ENCODE measurements around the gene CTSC.

DNA sequence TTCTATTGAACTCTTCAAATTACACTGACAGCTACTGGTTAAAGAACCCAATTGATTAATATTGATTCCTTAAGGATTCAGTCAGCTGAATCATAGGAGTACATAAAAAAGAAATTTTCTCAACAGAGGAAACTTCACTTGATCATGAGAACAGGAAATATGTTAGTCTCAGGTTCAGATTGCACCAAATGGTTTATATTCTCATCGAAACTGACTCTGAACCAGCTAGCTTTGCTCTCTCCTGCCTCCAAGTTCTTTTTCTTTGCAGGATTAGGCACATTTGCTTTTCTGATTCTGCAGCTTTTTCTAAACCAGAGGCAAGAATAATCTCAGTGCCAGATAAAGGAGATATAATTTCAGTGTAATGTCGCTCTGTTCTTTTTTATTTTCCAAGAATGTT lies 33.2 kb upstream of the CTSC start:
- TF ChIP-seq KLF1 (tag by site-specific recombination; IDR thresholded peaks at IDR 0.05) (no peak), SALL2 (tag by site-specific recombination; IDR thresholded peaks at IDR 0.05; ENCODE audit: borderline replicate concordance) (no peak)
- TF ChIP-seq, protein P1, sequence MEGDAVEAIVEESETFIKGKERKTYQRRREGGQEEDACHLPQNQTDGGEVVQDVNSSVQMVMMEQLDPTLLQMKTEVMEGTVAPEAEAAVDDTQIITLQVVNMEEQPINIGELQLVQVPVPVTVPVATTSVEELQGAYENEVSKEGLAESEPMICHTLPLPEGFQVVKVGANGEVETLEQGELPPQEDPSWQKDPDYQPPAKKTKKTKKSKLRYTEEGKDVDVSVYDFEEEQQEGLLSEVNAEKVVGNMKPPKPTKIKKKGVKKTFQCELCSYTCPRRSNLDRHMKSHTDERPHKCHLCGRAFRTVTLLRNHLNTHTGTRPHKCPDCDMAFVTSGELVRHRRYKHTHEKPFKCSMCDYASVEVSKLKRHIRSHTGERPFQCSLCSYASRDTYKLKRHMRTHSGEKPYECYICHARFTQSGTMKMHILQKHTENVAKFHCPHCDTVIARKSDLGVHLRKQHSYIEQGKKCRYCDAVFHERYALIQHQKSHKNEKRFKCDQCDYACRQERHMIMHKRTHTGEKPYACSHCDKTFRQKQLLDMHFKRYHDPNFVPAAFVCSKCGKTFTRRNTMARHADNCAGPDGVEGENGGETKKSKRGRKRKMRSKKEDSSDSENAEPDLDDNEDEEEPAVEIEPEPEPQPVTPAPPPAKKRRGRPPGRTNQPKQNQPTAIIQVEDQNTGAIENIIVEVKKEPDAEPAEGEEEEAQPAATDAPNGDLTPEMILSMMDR (tag by site-specific recombination; IDR thresholded peaks at IDR 0.05), result no peak
